Upper lobe of left lung (tissue), 6 donors: ENCODE data around the gene EGR2. TPM values are rescaled to one million over a fixed set of nuclear protein-coding genes. Genes with fewer than 3 reads are reported as not detected.

Experiments used
- ATAC-seq, 2 donors: fragments of 200-7000 bp; cut with Tn5 transposase; one replicate each; pipeline ENCODE4 v1.9.1; 2022; ENCODE audit warnings: mild to moderate bottlenecking in 2 of 2, moderate library complexity in 2 of 2; ENCODE audit not compliant: low FRiP score in 2 of 2
- DNase-seq, 2 donors: peaks; one replicate each; pipeline ENCODE4 v3.0.0-alpha.2; 2019 to 2020
- H3K27ac ChIP-seq, 4 donors: fragments of 200-600 bp; sonication (generic); one replicate each; pipeline ENCODE4 v1.5.1; 2016 to 2019
- H3K27me3 ChIP-seq, 4 donors: fragments of 200-600 bp; sonication (generic); one replicate each; pipeline ENCODE4 v1.5.1; 2017 to 2019
- H3K36me3 ChIP-seq, 4 donors: fragments of 200-600 bp; sonication (generic); one replicate each; pipeline ENCODE4 v1.5.1; 2016 to 2019
- H3K4me1 ChIP-seq, 4 donors: fragments of 200-600 bp; sonication (generic); one replicate each; pipeline ENCODE4 v1.5.1; 2018 to 2019
- H3K4me3 ChIP-seq, 4 donors: fragments of 200-600 bp; sonication (generic); one replicate each; pipeline ENCODE4 v1.5.1; 2017 to 2019; ENCODE audit warnings: mild to moderate bottlenecking in 2 of 4, moderate library complexity in 1 of 4
- H3K9me3 ChIP-seq, 4 donors: fragments of 200-600 bp; sonication (generic); one replicate each; pipeline ENCODE4 v1.5.1; 2018 to 2019
- CTCF ChIP-seq, 6 experiments: fragments of 450-650 bp in 4 of 6; fragments of 200-600 bp in 2 of 6; sonication (generic) in 2 of 6; IDR thresholded peaks; one replicate each; pipeline ENCODE4 v1.5.1; 2016 to 2019; ENCODE audit warnings: antibody characterized with exemption in 6 of 6
- EP300 ChIP-seq, 4 donors: sonication (generic); formaldehyde crosslinking; IDR thresholded peaks; one replicate each; pipeline ENCODE4 v1.5.1; 2017; ENCODE audit warnings: antibody characterized with exemption in 4 of 4, control low read depth in 2 of 4
- POLR2A ChIP-seq, 4 donors: fragments of 450-650 bp; IDR thresholded peaks; one replicate each; pipeline ENCODE4 v1.5.1; 2016 to 2017; ENCODE audit warnings: antibody characterized with exemption in 4 of 4, mild to moderate bottlenecking in 2 of 4
- POLR2AphosphoS5 ChIP-seq, 2 donors: sonication (generic); formaldehyde crosslinking; IDR thresholded peaks; one replicate each; pipeline ENCODE4 v1.5.1; 2017; ENCODE audit warnings: antibody characterized with exemption in 2 of 2
- WGBS, 2 donors: methylation state at CpG; one replicate each; pipeline ENCODE4 v1.1.5; 2017 to 2018; 5-methylcytosine and 5-hydroxymethylcytosine counted together
- total RNA-seq, 6 donors: library from RNA; depleted of rRNA in 4 of 6; stranded (reverse); fragments of >200 nt in 4 of 6; gene quantifications; one replicate each; pipeline versions ENCODE4 v1.1.0 to v1.2.1, GENCODE V29; 2016 to 2021
- donor health status: DM: no; HTN: no; CAD: no; lungs with moderate emphysema.
- donor health status: DM: no; HTN: yes; CAD: no; lungs with severe emphysema.

EGR2 gene
- total RNA-seq, 6 donors from 2014 or later = 3.5 to 50.9 (median 7.0) TPM

- Histone ChIP-seq H3K4me3 (no peak overlapping the region), H3K36me3 (no peaks in the 10 kb centered on the region), H3K27ac (no peak overlapping the region), H3K4me1 (peaks cover 0 to 28% (median 4%) of the 10 kb centered on the region in 4 donors), H3K9me3 (no peaks in the 10 kb centered on the region), H3K27me3 (no peaks in the 10 kb centered on the region)
- DNase-seq (no peak), ATAC-seq (no peak)
- WGBS, 2 donors = 73 to 82% methylated on average over 4 of the region's 4 CpGs
- no peak for TF ChIP-seq POLR2AphosphoS5 (IDR thresholded peaks at IDR 0.05)
- TF ChIP-seq EP300 (IDR thresholded peaks at IDR 0.05) = no peak
- TF ChIP-seq POLR2A (IDR thresholded peaks at IDR 0.05) = no peak
- no peak for TF ChIP-seq CTCF (IDR thresholded peaks at IDR 0.05)
These were observed 39.9 kb upstream of the EGR2 start for GRCh38 chr10:62856021-62856420.

- TF ChIP-seq EP300 (IDR thresholded peaks at IDR 0.05) (no peak), POLR2A (IDR thresholded peaks at IDR 0.05) (no peak), POLR2AphosphoS5 (IDR thresholded peaks at IDR 0.05) (no peak), CTCF (IDR thresholded peaks at IDR 0.05) (no peak)
- no peak for DNase-seq
- Histone ChIP-seq H3K4me3 (no peak overlapping the region), H3K27me3 (no peaks in the 10 kb centered on the region), H3K9me3 (no peaks in the 10 kb centered on the region), H3K36me3 (no peaks in the 10 kb centered on the region), H3K27ac (no peak overlapping the region), H3K4me1 (peaks cover 0 to 11% (median 0%) of the 10 kb centered on the region in 4 donors)
- ATAC-seq = peak in 1 of 2 donors; percentile 49
- 49 to 63% methylated on average over 5 of the region's 5 CpGs for WGBS, 2 donors
These were observed 37.5 kb upstream of the EGR2 start for GRCh38 chr10:62853710-62854109.

GRCh38 chr10:62852961-62853702 is 37.0 kb upstream of the EGR2 start:
- Histone ChIP-seq H3K4me1 (peaks cover 0 to 5% (median 0%) of the 10 kb centered on the region in 4 donors), H3K27ac (no peak overlapping the region), H3K9me3 (peaks cover 0 to under 1% (median 0%) of the 10 kb centered on the region in 4 donors), H3K36me3 (no peaks in the 10 kb centered on the region), H3K4me3 (no peak overlapping the region), H3K27me3 (no peaks in the 10 kb centered on the region)
- WGBS, 2 donors = 51 to 60% methylated on average over 6 of the region's 6 CpGs
- DNase-seq (no peak), ATAC-seq (peak in 1 of 2 donors; percentile 15)
- TF ChIP-seq POLR2A (IDR thresholded peaks at IDR 0.05) = no peak
- no peak for TF ChIP-seq EP300 (IDR thresholded peaks at IDR 0.05)
- no peak for TF ChIP-seq POLR2AphosphoS5 (IDR thresholded peaks at IDR 0.05)
- no peak for TF ChIP-seq CTCF (IDR thresholded peaks at IDR 0.05)

- H3K27me3 ChIP-seq = no peaks in the 10 kb centered on the region
- 88 to 90% methylated on average over 2 of the region's 2 CpGs for WGBS, 2 donors
- TF ChIP-seq CTCF (IDR thresholded peaks at IDR 0.05) (peak in 3 of 6 experiments; percentile 10 to 13 (median 11)), POLR2A (IDR thresholded peaks at IDR 0.05) (no peak), EP300 (IDR thresholded peaks at IDR 0.05) (no peak), POLR2AphosphoS5 (IDR thresholded peaks at IDR 0.05) (no peak)
These were observed 35.3 kb upstream of the EGR2 start for GRCh38 chr10:62851442-62851841.

More at GRCh38 chr10:62851442-62851841, 35.3 kb upstream of the EGR2 start:
- DNase-seq (no peak), ATAC-seq (no peak)
- H3K4me1 ChIP-seq = peaks cover 0 to 5% (median 0%) of the 10 kb centered on the region in 4 donors
- H3K4me3 ChIP-seq = no peak overlapping the region
- no peaks in the 10 kb centered on the region for H3K36me3 ChIP-seq
- peaks cover 3 to 14% (median 6%) of the 10 kb centered on the region in 4 donors for H3K9me3 ChIP-seq
- no peak overlapping the region for H3K27ac ChIP-seq
